DND-41 (cell line): ENCODE results near the gene MYOD1.

ENCODE experiments used
- ATAC-seq: fragments of 200-7000 bp; cut with Tn5 transposase; 3 replicates; pipeline ENCODE4 v1.9.1; 2021; ENCODE audit warnings: low read depth; ENCODE audit not compliant: insufficient read depth
- DNase-seq: peaks from one replicate; pipeline ENCODE4 v3.0.0-alpha.2; 2020
- H2AFZ ChIP-seq: 2 replicates; pipeline ENCODE4 v1.6.0; 2012; ENCODE audit warnings: low read depth, low read length
- H3K27ac ChIP-seq: 2 replicates; pipeline ENCODE4 v1.5.1; 2012; ENCODE audit warnings: low read length, inconsistent platforms
- H3K27me3 ChIP-seq: fragments of 200-600 bp; sonication (generic); 2 replicates; pipeline ENCODE4 v1.6.0; 2012; ENCODE audit warnings: low read length, mild to moderate bottlenecking, inconsistent platforms; ENCODE audit not compliant: insufficient read depth, poor library complexity
- H3K36me3 ChIP-seq: 2 replicates; pipeline ENCODE4 v1.5.1; 2012; ENCODE audit warnings: low read length, inconsistent platforms; ENCODE audit not compliant: insufficient read depth
- H3K4me1 ChIP-seq: 2 replicates; pipeline ENCODE4 v1.5.1; 2012; ENCODE audit warnings: mild to moderate bottlenecking, low read length; ENCODE audit not compliant: insufficient read depth
- H3K4me2 ChIP-seq: 2 replicates; pipeline ENCODE4 v1.6.0; 2012; ENCODE audit warnings: mild to moderate bottlenecking, moderate library complexity, low read length, inconsistent platforms; ENCODE audit not compliant: insufficient read depth
- H3K4me3 ChIP-seq, 2 experiments: fragments of 200-600 bp in 1 of 2; shearing (Covaris generic) in 1 of 2; 2 replicates each; pipeline ENCODE4 v1.5.1; 2012 to 2016; ENCODE audit warnings: inconsistent platforms in 2 of 2, low read length in 2 of 2, mild to moderate bottlenecking in 2 of 2, low read depth in 1 of 2, moderate library complexity in 1 of 2
- H3K79me2 ChIP-seq: 2 replicates; pipeline ENCODE4 v1.6.0; 2012; ENCODE audit warnings: low read length, inconsistent platforms; ENCODE audit not compliant: insufficient read depth
- H3K9ac ChIP-seq: 2 replicates; pipeline ENCODE4 v1.6.0; 2012; ENCODE audit warnings: low read depth, mild to moderate bottlenecking, inconsistent platforms, low read length, moderate library complexity
- H3K9me3 ChIP-seq: 2 replicates; pipeline ENCODE4 v1.5.1; 2012; ENCODE audit warnings: low read length, moderate library complexity, mild to moderate bottlenecking, inconsistent platforms; ENCODE audit not compliant: insufficient read depth, severe bottlenecking
- H4K20me1 ChIP-seq: 2 replicates; pipeline ENCODE4 v1.6.0; 2012; ENCODE audit warnings: low read length; ENCODE audit not compliant: insufficient read depth
- CTCF ChIP-seq: IDR thresholded peaks from 2 replicates; pipeline ENCODE4 v1.5.1; 2012; ENCODE audit warnings: borderline replicate concordance, low read length, moderate library complexity, mild to moderate bottlenecking; ENCODE audit not compliant: poor library complexity, severe bottlenecking; ENCODE audit errors: extremely low read depth
- EZH2 ChIP-seq: IDR thresholded peaks from 3 replicates; pipeline ENCODE4 v1.6.1; 2012; ENCODE audit warnings: borderline replicate concordance, low read depth, mild to moderate bottlenecking, moderate library complexity, low read length, inconsistent platforms; ENCODE audit not compliant: severe bottlenecking

The MYOD1 gene

DNA sequence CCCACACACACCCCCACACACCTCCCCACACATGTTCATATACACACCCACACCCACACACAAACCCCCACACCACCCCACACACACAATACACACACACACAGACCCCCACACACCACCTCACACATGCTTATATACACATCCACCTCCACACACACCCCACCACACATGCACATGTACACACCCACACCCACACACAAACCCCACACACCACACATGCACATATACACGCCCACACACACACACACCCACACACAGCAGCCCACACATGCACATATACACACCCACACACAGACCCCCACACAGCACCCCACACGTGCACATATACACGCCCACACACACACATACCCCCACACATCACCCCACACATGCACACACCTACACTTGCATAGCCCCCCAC, 44.3 kb downstream of the MYOD1 start:
- TF ChIP-seq CTCF (no peak), EZH2 (no peak)
- Histone ChIP-seq H3K9me3 (no peaks in the 10 kb centered on the region), H3K36me3 (no peaks in the 10 kb centered on the region), H3K9ac (no peak overlapping the region), H3K27ac (no peak overlapping the region), H3K27me3 (no peaks in the 10 kb centered on the region), H4K20me1 (no peaks in the 10 kb centered on the region), H2AFZ (no peak overlapping the region), H3K4me3 (no peak overlapping the region), H3K4me2 (no peak overlapping the region), H3K4me1 (no peaks in the 10 kb centered on the region), H3K79me2 (no peaks in the 10 kb centered on the region)
- DNase-seq (no peak), ATAC-seq (no peak)

DNA sequence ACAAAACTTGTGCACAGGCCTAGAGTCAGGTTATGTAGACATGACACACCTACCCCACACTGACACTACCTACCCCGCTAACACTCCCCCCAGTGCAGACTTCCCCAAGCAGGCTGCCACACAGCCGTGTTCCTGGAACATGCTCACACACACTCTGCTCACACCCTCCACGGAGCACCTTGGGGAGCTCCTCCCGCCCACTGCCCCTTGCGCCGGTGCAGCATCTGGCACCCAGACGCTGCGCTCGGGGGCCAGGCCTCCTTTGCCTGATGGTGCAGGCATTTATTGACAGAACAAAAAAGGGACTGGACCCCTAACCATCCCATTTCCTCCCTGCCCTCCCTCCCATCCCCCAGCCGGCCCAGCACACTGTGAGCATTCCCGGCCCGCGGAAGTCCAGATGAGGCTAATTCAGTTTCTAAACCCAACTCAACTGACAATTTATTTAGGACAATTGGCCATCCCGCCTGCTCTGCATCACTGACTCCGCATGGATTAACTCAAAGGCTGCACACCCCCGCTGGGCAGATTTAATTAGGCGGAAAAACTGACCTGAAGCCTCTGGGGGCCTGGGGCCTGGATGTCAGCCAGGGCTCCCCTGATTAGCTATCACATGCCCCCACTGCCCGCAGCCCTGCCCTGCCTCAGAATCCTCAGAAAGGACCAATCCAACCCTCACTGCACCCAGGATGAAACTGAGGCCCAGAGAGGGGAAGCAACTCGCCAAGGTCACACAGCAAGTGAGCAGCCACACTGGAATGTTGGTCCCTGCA, 45.3 kb downstream of the MYOD1 start:
- Histone ChIP-seq H3K27me3 (no peaks in the 10 kb centered on the region), H3K9me3 (no peaks in the 10 kb centered on the region), H3K4me1 (no peaks in the 10 kb centered on the region), H3K79me2 (no peaks in the 10 kb centered on the region), H3K36me3 (no peaks in the 10 kb centered on the region), H3K4me3 (no peak overlapping the region), H3K4me2 (no peak overlapping the region), H2AFZ (no peak overlapping the region), H4K20me1 (no peaks in the 10 kb centered on the region), H3K27ac (no peak overlapping the region), H3K9ac (no peak overlapping the region)
- DNase-seq, result no peak
- TF ChIP-seq EZH2 (no peak), CTCF (no peak)
- no peak for ATAC-seq

GRCh38 chr11:17765356-17766072, 46.1 kb downstream of the MYOD1 start:
- TF ChIP-seq EZH2 (no peak), CTCF (no peak)
- Histone ChIP-seq H3K36me3 (no peaks in the 10 kb centered on the region), H3K79me2 (no peaks in the 10 kb centered on the region), H3K27ac (no peak overlapping the region), H3K9me3 (no peaks in the 10 kb centered on the region), H3K4me1 (no peaks in the 10 kb centered on the region), H3K4me3 (no peak overlapping the region), H3K9ac (no peak overlapping the region), H2AFZ (no peak overlapping the region), H4K20me1 (no peaks in the 10 kb centered on the region), H3K27me3 (no peaks in the 10 kb centered on the region), H3K4me2 (no peak overlapping the region)
- ATAC-seq (no peak), DNase-seq (no peak)
